ENCODE data around the gene MSH2.
"Not testable (repeated sequence)": the region's sequence is repeated elsewhere in the genome, so short reads cannot be mapped to it uniquely, and the experiment has no call there.

MSH2 gene

DNA sequence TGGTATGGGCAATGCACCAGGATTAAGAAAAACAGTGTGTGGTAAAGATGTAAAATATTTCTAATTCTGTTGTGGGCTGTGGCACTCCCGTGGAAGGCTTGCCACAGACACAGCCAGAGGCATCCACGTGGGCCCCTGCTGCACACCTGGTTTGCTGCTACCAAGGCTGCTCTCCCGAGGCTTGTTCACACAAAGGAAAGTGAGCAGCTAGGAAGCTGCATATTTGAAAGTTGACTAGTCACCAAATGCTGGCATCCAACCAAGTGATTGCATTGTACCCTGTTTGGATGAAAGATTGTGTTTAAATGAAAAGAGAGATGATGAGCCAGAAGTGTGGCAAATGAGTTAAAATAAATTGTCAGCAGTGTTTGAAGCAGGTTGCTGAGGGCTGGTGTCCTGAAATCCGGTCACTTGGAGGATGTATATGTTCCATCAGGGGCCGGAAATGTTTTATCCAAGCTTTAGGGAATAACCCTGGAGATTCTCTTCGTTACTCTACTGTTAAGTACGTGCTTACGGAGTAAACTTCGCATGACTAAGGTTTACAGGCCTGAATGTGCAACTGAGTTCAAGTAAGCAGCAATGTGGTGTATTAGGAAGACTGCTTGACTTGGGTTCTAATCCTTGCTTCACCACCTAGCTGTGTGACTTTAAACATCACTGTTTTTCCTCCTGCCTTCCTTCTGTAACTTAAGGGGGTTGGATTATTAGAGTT, 86.1 kb downstream of the MSH2 start:
- Histone ChIP-seq H3K27me3 (replicated peaks; ENCODE audit: control insufficient read depth, insufficient read depth, low read length, poor library complexity, severe bottlenecking) (no peaks in the 10 kb centered on the region), H3K27ac (ENCODE audit: insufficient read depth, low read length, poor library complexity, severe bottlenecking) (no peak overlapping the region), H3K9me3 (ENCODE audit: control insufficient read depth, low read length) (no peaks in the 10 kb centered on the region), H3K4me3 (ENCODE audit: insufficient read depth, low read depth, low read length, poor library complexity, severe bottlenecking) (no peak overlapping the region), H3K4me1 (ENCODE audit: control insufficient read depth, insufficient read depth, low read length, poor library complexity, severe bottlenecking) (no peaks in the 10 kb centered on the region), H3K36me3 (ENCODE audit: control insufficient read depth, insufficient read depth, low read length) (peaks cover 4% of the 10 kb centered on the region)
- no peak for DNase-seq

DNA sequence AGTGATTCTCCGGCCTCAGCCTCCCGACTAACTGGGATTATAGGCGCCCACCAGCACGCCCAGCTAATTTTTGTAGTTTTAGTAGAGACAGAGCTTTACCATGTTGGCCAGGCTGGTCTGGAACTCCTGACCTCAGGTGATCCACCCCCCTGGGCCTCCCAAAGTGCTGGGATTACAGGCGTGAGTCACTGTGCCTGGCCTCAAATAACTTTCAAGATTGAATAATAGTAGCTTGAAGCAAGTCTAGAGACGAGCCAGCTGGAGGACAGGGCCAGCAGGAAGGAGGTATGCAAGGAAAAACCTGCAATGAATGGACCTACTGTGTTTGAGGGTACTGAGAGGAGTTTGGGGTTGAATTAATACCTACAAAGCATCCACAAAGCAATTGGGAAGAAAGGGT, 87.5 kb downstream of the MSH2 start:
- no peak for DNase-seq
- Histone ChIP-seq H3K4me3 (ENCODE audit: insufficient read depth, low read depth, low read length, poor library complexity, severe bottlenecking) (no peak overlapping the region), H3K4me1 (ENCODE audit: control insufficient read depth, insufficient read depth, low read length, poor library complexity, severe bottlenecking) (no peaks in the 10 kb centered on the region), H3K27me3 (replicated peaks; ENCODE audit: control insufficient read depth, insufficient read depth, low read length, poor library complexity, severe bottlenecking) (no peaks in the 10 kb centered on the region), H3K9me3 (ENCODE audit: control insufficient read depth, low read length) (no peaks in the 10 kb centered on the region), H3K36me3 (ENCODE audit: control insufficient read depth, insufficient read depth, low read length) (no peaks in the 10 kb centered on the region), H3K27ac (ENCODE audit: insufficient read depth, low read length, poor library complexity, severe bottlenecking) (no peak overlapping the region)

DNA sequence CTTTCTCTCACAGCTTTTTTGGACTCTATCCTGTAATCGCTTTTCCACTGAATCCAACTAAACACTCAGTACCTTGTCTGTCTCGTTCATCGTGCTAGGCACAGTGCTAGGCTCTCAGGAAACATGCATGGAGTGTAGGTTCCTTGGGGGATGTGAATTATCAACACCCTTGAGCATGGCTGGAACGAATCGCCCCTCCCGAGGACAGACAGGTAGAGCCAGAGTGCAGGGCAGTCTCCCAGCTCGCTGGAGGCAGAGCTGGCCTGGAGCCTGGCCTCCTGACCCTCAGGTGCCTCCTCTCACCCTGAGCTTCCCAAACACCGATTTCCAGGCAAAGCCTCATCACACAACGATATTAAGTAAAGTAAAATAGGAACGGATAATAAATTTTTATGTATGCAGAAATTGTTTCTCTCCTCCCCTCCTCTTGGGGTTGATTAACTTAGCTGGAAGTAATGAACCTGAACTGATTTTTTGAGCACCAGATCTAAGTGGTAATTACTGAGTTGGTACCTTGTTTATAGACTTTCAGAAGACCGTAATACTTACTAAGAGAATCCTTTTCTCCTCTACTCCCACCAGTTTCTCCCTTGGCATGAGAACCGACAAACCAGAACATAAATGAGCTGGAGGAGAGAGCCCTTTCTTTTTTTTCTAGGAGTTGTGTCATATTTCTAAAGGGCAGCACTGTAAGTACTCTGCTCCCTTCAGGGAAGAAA, 90.5 kb downstream of the MSH2 start:
- Histone ChIP-seq H3K9me3 (ENCODE audit: control insufficient read depth, low read length) (no peaks in the 10 kb centered on the region), H3K36me3 (ENCODE audit: control insufficient read depth, insufficient read depth, low read length) (no peaks in the 10 kb centered on the region), H3K4me1 (ENCODE audit: control insufficient read depth, insufficient read depth, low read length, poor library complexity, severe bottlenecking) (no peaks in the 10 kb centered on the region), H3K27ac (ENCODE audit: insufficient read depth, low read length, poor library complexity, severe bottlenecking) (no peak overlapping the region), H3K4me3 (ENCODE audit: insufficient read depth, low read depth, low read length, poor library complexity, severe bottlenecking) (no peak overlapping the region), H3K27me3 (replicated peaks; ENCODE audit: control insufficient read depth, insufficient read depth, low read length, poor library complexity, severe bottlenecking) (no peaks in the 10 kb centered on the region)
- DNase-seq: no peak

DNA sequence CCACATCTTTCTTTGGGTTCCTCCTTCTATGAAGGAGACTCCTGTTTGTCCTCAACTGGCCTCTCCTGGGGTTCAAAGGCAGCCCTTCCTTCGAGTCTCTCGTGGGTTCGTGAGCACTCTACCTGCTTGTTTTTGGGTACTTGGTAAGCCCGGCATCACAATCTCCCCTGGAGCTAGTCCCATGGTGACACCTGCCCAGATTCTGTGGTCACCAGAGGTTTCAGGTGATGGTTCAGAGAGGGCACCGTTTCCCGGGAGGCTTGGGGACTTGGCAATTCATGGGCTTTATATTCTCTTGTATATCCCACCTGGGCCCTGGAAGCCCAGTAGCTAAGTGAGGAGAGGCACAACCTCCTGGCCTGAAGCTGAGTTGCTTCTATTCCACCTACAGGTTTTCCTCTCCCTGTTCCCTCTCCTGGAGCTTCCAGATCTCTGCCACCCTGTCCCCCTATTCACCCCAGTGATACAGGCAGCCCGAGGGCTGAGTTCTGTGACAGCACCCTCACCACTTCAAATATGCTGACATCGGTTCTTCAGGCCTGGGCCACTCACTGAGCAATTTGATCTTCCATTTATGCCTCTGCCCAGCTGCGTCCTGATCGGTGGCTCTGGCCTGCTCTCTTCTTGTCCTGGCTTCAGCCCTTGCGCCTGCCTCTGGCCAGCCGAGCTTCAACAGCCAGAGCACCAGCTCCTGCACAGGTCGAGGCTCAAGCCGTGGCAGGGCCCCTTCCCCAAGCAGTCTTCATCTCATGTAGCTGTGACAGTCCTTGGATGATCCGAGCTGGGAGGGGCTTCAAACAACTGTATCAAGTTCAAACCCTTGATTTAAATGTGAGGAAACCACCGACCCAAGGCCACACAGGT, 91.5 kb downstream of the MSH2 start:
- Histone ChIP-seq H3K9me3 (ENCODE audit: control insufficient read depth, low read length) (no peaks in the 10 kb centered on the region), H3K36me3 (ENCODE audit: control insufficient read depth, insufficient read depth, low read length) (no peaks in the 10 kb centered on the region), H3K27me3 (replicated peaks; ENCODE audit: control insufficient read depth, insufficient read depth, low read length, poor library complexity, severe bottlenecking) (no peaks in the 10 kb centered on the region), H3K27ac (ENCODE audit: insufficient read depth, low read length, poor library complexity, severe bottlenecking) (no peak overlapping the region), H3K4me1 (ENCODE audit: control insufficient read depth, insufficient read depth, low read length, poor library complexity, severe bottlenecking) (no peaks in the 10 kb centered on the region), H3K4me3 (ENCODE audit: insufficient read depth, low read depth, low read length, poor library complexity, severe bottlenecking) (no peak overlapping the region)
- DNase-seq: no peak

GRCh38 chr2:47497843-47498460, 95.0 kb downstream of the MSH2 start:
- no peak for DNase-seq
- H3K4me3 ChIP-seq (ENCODE audit: insufficient read depth, low read depth, low read length, poor library complexity, severe bottlenecking): no peak overlapping the region
- no peaks in the 10 kb centered on the region for H3K36me3 ChIP-seq (ENCODE audit: control insufficient read depth, insufficient read depth, low read length)
- no peaks in the 10 kb centered on the region for H3K9me3 ChIP-seq (ENCODE audit: control insufficient read depth, low read length)
- no peaks in the 10 kb centered on the region for H3K4me1 ChIP-seq (ENCODE audit: control insufficient read depth, insufficient read depth, low read length, poor library complexity, severe bottlenecking)
- no peak overlapping the region for H3K27ac ChIP-seq (ENCODE audit: insufficient read depth, low read length, poor library complexity, severe bottlenecking)
- no peaks in the 10 kb centered on the region for H3K27me3 ChIP-seq (replicated peaks; ENCODE audit: control insufficient read depth, insufficient read depth, low read length, poor library complexity, severe bottlenecking)

DNA sequence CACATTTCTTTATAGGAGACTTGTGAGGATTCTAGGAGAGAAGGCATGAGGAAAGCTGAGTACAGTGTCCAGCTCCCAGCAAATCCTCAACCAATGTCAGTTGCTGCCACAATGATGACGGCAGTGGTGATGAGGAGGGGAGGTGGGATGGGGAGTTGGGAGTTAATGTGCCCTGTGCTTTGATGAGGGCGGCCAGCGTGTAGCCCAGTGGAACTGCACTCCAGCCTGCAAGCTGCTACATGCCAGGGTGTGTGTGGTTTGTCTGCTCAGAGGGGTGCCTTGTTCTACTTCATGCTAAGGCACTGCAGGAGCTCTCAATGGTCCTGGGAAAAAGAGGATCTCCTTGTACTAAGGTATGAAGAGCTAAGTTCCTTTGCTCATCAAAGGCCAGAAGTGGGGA, 96.1 kb downstream of the MSH2 start:
- Histone ChIP-seq H3K4me3 (ENCODE audit: insufficient read depth, low read depth, low read length, poor library complexity, severe bottlenecking) (no peak overlapping the region), H3K9me3 (ENCODE audit: control insufficient read depth, low read length) (no peaks in the 10 kb centered on the region), H3K36me3 (ENCODE audit: control insufficient read depth, insufficient read depth, low read length) (no peaks in the 10 kb centered on the region), H3K27ac (ENCODE audit: insufficient read depth, low read length, poor library complexity, severe bottlenecking) (no peak overlapping the region), H3K27me3 (replicated peaks; ENCODE audit: control insufficient read depth, insufficient read depth, low read length, poor library complexity, severe bottlenecking) (no peaks in the 10 kb centered on the region), H3K4me1 (ENCODE audit: control insufficient read depth, insufficient read depth, low read length, poor library complexity, severe bottlenecking) (no peaks in the 10 kb centered on the region)
- no peak for DNase-seq

DNA sequence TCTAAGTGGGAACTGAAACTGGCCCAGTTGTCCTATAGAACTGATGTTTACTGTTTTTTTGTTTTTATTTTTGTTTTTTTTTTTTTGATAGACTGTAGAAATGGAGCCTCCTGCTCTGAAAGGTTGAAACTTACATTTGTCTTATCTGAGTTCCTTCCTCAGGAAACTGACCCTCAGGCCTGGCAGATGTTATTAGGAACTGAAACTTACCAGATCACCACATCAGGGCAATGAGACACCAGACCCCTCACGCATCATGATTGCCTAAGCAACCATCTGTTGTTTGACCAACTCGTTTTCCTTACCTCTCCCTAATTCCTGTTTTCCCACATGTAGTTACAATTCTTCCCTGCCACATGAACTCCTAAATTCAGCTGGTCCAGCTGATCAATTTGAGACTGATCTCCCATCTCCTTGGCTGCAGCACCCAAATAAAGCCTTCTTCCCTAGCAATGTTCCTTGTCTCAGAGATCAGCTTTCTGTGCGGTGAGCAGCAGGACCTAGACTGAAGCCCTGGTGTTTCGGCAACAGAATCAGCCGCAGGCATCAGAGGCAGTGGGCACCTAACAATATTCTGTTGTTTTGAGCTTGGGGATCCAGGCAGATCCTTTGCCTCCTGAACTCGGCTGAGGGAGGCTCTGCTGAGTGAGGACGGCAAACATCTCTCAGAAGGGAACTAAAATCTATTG, 96.8 kb downstream of the MSH2 start:
- no peaks in the 10 kb centered on the region for H3K4me1 ChIP-seq (ENCODE audit: control insufficient read depth, insufficient read depth, low read length, poor library complexity, severe bottlenecking)
- no peak overlapping the region for H3K27ac ChIP-seq (ENCODE audit: insufficient read depth, low read length, poor library complexity, severe bottlenecking)
- H3K4me3 ChIP-seq (ENCODE audit: insufficient read depth, low read depth, low read length, poor library complexity, severe bottlenecking): no peak overlapping the region
- no peaks in the 10 kb centered on the region for H3K9me3 ChIP-seq (ENCODE audit: control insufficient read depth, low read length)
- H3K27me3 ChIP-seq (replicated peaks; ENCODE audit: control insufficient read depth, insufficient read depth, low read length, poor library complexity, severe bottlenecking): no peaks in the 10 kb centered on the region
- DNase-seq: no peak
- H3K36me3 ChIP-seq (ENCODE audit: control insufficient read depth, insufficient read depth, low read length): no peaks in the 10 kb centered on the region

- no peak overlapping the region for H3K27ac ChIP-seq (ENCODE audit: insufficient read depth, low read length, poor library complexity, severe bottlenecking)
Measured at GRCh38 chr2:47501374-47502200, 98.6 kb downstream of the MSH2 start.

GRCh38 chr2:47502498-47502897, 99.5 kb downstream of the MSH2 start:
- not testable (repeated sequence) for H3K27ac ChIP-seq (ENCODE audit: insufficient read depth, low read length, poor library complexity, severe bottlenecking); H3K27me3 ChIP-seq (replicated peaks; ENCODE audit: control insufficient read depth, insufficient read depth, low read length, poor library complexity, severe bottlenecking); DNase-seq

More at GRCh38 chr2:47501374-47502200, 98.6 kb downstream of the MSH2 start:
- Histone ChIP-seq H3K27me3 (replicated peaks; ENCODE audit: control insufficient read depth, insufficient read depth, low read length, poor library complexity, severe bottlenecking) (no peaks in the 10 kb centered on the region), H3K4me1 (ENCODE audit: control insufficient read depth, insufficient read depth, low read length, poor library complexity, severe bottlenecking) (no peaks in the 10 kb centered on the region), H3K4me3 (ENCODE audit: insufficient read depth, low read depth, low read length, poor library complexity, severe bottlenecking) (no peak overlapping the region), H3K36me3 (ENCODE audit: control insufficient read depth, insufficient read depth, low read length) (no peaks in the 10 kb centered on the region), H3K9me3 (ENCODE audit: control insufficient read depth, low read length) (no peaks in the 10 kb centered on the region)
- no peak for DNase-seq

More at GRCh38 chr2:47502498-47502897, 99.5 kb downstream of the MSH2 start:
- not testable (repeated sequence) for H3K4me3 ChIP-seq (ENCODE audit: insufficient read depth, low read depth, low read length, poor library complexity, severe bottlenecking); H3K4me1 ChIP-seq (ENCODE audit: control insufficient read depth, insufficient read depth, low read length, poor library complexity, severe bottlenecking); H3K9me3 ChIP-seq (ENCODE audit: control insufficient read depth, low read length); H3K36me3 ChIP-seq (ENCODE audit: control insufficient read depth, insufficient read depth, low read length)
